HEK293 (cell line): ENCODE data around the gene SMC1B.
"Not testable (repeated sequence)": the region's sequence is repeated elsewhere in the genome, so short reads cannot be mapped to it uniquely, and the experiment has no call there.

Source experiments
- CTCF ChIA-PET: fragments of 350-600 bp; formaldehyde crosslinking; extraction: SDS; loops from one replicate; lab custom pipeline; 2021; ENCODE audit warnings: antibody characterized with exemption; lab: Yijun Ruan, JAX
- POLR2A ChIA-PET: fragments of 300-600 bp; formaldehyde crosslinking; extraction: SDS; loops from one replicate; lab custom pipeline; 2020; ENCODE audit warnings: antibody characterized with exemption, inconsistent platforms; lab: Yijun Ruan, JAX
- H3K27ac ChIP-seq: fragments of 200-500 bp; sonication (Bioruptor generic); 2 replicates; pipeline ENCODE4 v1.5.1; 2014; ENCODE audit warnings: low read depth, low read length, control low read depth, inconsistent platforms; ENCODE audit errors: extremely low read depth
- H3K36me3 ChIP-seq, 2 experiments: fragments of 200-500 bp in 1 of 2; sonication (Bioruptor generic) in 1 of 2; 1 replicate in 1 of 2; 2 replicates in 1 of 2; pipeline ENCODE4 v1.5.1; 2014 to 2017; ENCODE audit warnings: inconsistent platforms in 2 of 2, low read length in 2 of 2; ENCODE audit not compliant: control insufficient read depth in 2 of 2, insufficient read depth in 1 of 2
- H3K4me1 ChIP-seq: fragments of 200-500 bp; sonication (Bioruptor generic); 2 replicates; pipeline ENCODE4 v1.5.1; 2014; ENCODE audit warnings: mild to moderate bottlenecking, low read length, inconsistent platforms; ENCODE audit not compliant: control insufficient read depth, insufficient read depth
- H3K4me3 ChIP-seq: 2 replicates; pipeline ENCODE4 v1.5.1; 2011; ENCODE audit warnings: low read depth, mild to moderate bottlenecking, control low read depth, low read length, moderate library complexity
- H3K9me3 ChIP-seq: fragments of 200-500 bp; sonication (Bioruptor generic); 2 replicates; pipeline ENCODE4 v1.5.1; 2014; ENCODE audit warnings: low read depth, low read length, inconsistent platforms; ENCODE audit not compliant: control insufficient read depth, insufficient read depth
- KLF7 ChIP-seq: fragments of 450-650 bp; formaldehyde crosslinking; IDR thresholded peaks from 2 replicates; pipeline ENCODE4 v1.5.1; 2016; ENCODE audit warnings: missing biosample characterization, missing genetic modification characterization, borderline replicate concordance
- MZF1 ChIP-seq: fragments of 450-650 bp; formaldehyde crosslinking; IDR thresholded peaks from 2 replicates; pipeline ENCODE4 v1.5.1; 2017; ENCODE audit warnings: missing biosample characterization, missing genetic modification characterization, borderline replicate concordance
- PATZ1 ChIP-seq: fragments of 450-650 bp; formaldehyde crosslinking; IDR thresholded peaks from 2 replicates; pipeline ENCODE4 v1.5.1; 2016; ENCODE audit warnings: missing biosample characterization, missing genetic modification characterization
- ZBTB7A ChIP-seq: fragments of 450-650 bp; formaldehyde crosslinking; IDR thresholded peaks from 2 replicates; pipeline ENCODE4 v1.5.1; 2016; ENCODE audit warnings: low read depth, missing biosample characterization, missing genetic modification characterization
- ZIC2 ChIP-seq: fragments of 450-650 bp; formaldehyde crosslinking; IDR thresholded peaks from 2 replicates; pipeline ENCODE4 v1.5.1; 2016; ENCODE audit warnings: missing biosample characterization, missing genetic modification characterization
- ZNF112 ChIP-seq: fragments of 450-650 bp; formaldehyde crosslinking; IDR thresholded peaks from 2 replicates; pipeline ENCODE4 v1.5.0; 2017; ENCODE audit warnings: missing biosample characterization, missing genetic modification characterization
- ZNF133 ChIP-seq: fragments of 450-650 bp; formaldehyde crosslinking; IDR thresholded peaks from 2 replicates; pipeline ENCODE4 v1.5.1; 2016; ENCODE audit warnings: missing biosample characterization, missing genetic modification characterization
- ZNF169 ChIP-seq: fragments of 450-650 bp; formaldehyde crosslinking; IDR thresholded peaks from 2 replicates; pipeline ENCODE4 v1.5.1; 2016; ENCODE audit warnings: missing biosample characterization, missing genetic modification characterization
- ZNF223 ChIP-seq: fragments of 450-650 bp; formaldehyde crosslinking; IDR thresholded peaks from 2 replicates; pipeline ENCODE4 v1.5.1; 2016; ENCODE audit warnings: missing biosample characterization, missing genetic modification characterization
- ZNF341 ChIP-seq: fragments of 450-650 bp; formaldehyde crosslinking; IDR thresholded peaks from 2 replicates; pipeline ENCODE4; 2016; ENCODE audit warnings: low read depth, missing biosample characterization, missing genetic modification characterization
- ZNF354C ChIP-seq: fragments of 450-650 bp; formaldehyde crosslinking; IDR thresholded peaks from 2 replicates; pipeline ENCODE4 v1.5.1; 2016; ENCODE audit warnings: missing biosample characterization, missing genetic modification characterization, low read depth, borderline replicate concordance
- ZNF394 ChIP-seq: fragments of 450-650 bp; formaldehyde crosslinking; IDR thresholded peaks from 2 replicates; pipeline ENCODE4 v1.5.1; 2016; ENCODE audit warnings: missing biosample characterization, missing genetic modification characterization, mild to moderate bottlenecking, moderate library complexity, borderline replicate concordance
- ZNF518A ChIP-seq: fragments of 450-650 bp; formaldehyde crosslinking; conservative IDR thresholded peaks from 2 replicates; pipeline ENCODE4 v1.5.1; 2016; ENCODE audit warnings: low read depth, missing biosample characterization, missing genetic modification characterization
- ZNF560 ChIP-seq: fragments of 450-650 bp; formaldehyde crosslinking; IDR thresholded peaks from 2 replicates; pipeline ENCODE4 v1.5.1; 2017; ENCODE audit warnings: missing biosample characterization, missing genetic modification characterization, borderline replicate concordance
- ZNF677 ChIP-seq: fragments of 450-650 bp; IDR thresholded peaks from 2 replicates; pipeline ENCODE4 v1.5.0; 2018; ENCODE audit warnings: missing biosample characterization, mild to moderate bottlenecking, missing genetic modification characterization, moderate library complexity
- ZNF776 ChIP-seq: fragments of 450-650 bp; formaldehyde crosslinking; IDR thresholded peaks from 2 replicates; pipeline ENCODE4 v1.5.0; 2017; ENCODE audit warnings: missing biosample characterization, missing genetic modification characterization, borderline replicate concordance
- ZNF791 ChIP-seq: fragments of 450-650 bp; formaldehyde crosslinking; IDR thresholded peaks from 2 replicates; pipeline ENCODE4 v1.5.1; 2016; ENCODE audit warnings: missing biosample characterization, missing genetic modification characterization
- ZSCAN23 ChIP-seq: fragments of 450-650 bp; formaldehyde crosslinking; IDR thresholded peaks from 2 replicates; pipeline ENCODE4 v1.5.1; 2016; ENCODE audit warnings: missing biosample characterization, missing genetic modification characterization

The SMC1B gene

GRCh38 chr22:45330548-45330947 is 82.9 kb downstream of the SMC1B start (continued):
- TF ChIP-seq PATZ1 (tag by site-specific recombination) (no peak), ZNF776 (tag by site-specific recombination) (no peak), MZF1 (tag by site-specific recombination) (no peak), ZNF169 (no peak), ZNF133 (tag by site-specific recombination) (no peak)

GRCh38 chr22:45329530-45329936 is 83.9 kb downstream of the SMC1B start:
- no peaks in the 10 kb centered on the region for H3K4me1 ChIP-seq
- POLR2A ChIA-PET = no interaction called here
- no peak overlapping the region for H3K27ac ChIP-seq
- H3K36me3 ChIP-seq = peaks cover 24 to 88% of the 10 kb centered on the region in 2 experiments
- TF ChIP-seq ZNF112 (tag by site-specific recombination) (no peak), ZNF341 (tag by site-specific recombination) (0 out of 2 replicates have a peak, but pooled peaks have one; percentile 35), ZNF394 (no peak), ZSCAN23 (tag by site-specific recombination) (no peak)
- TF ChIP-seq, all 188 proteins: peak for 1
- no peak overlapping the region for H3K4me3 ChIP-seq
- CTCF ChIA-PET = no interaction called here
- no peaks in the 10 kb centered on the region for H3K9me3 ChIP-seq

GRCh38 chr22:45328822-45329529 is 84.4 kb downstream of the SMC1B start:
- Histone ChIP-seq H3K36me3 (peaks cover 23 to 88% of the 10 kb centered on the region in 2 experiments), H3K9me3 (no peaks in the 10 kb centered on the region), H3K27ac (no peak overlapping the region), H3K4me3 (no peak overlapping the region), H3K4me1 (no peaks in the 10 kb centered on the region)
- no peak for TF ChIP-seq ZBTB7A (tag by site-specific recombination)
- no peak for TF ChIP-seq ZNF354C (tag by site-specific recombination)
- no peak for TF ChIP-seq ZNF112 (tag by site-specific recombination)
- no peak for TF ChIP-seq ZIC2 (tag by site-specific recombination)
- no peak for TF ChIP-seq ZNF223
- no peak for TF ChIP-seq KLF7 (tag by site-specific recombination)
- TF ChIP-seq ZNF518A (tag by site-specific recombination) = no peak
- no peak for TF ChIP-seq ZNF791 (tag by site-specific recombination)
- TF ChIP-seq ZNF560 (tag by site-specific recombination) = no peak
- no peak for TF ChIP-seq ZNF677 (tag by site-specific recombination)
- ChIA-PET CTCF (no interaction called here), POLR2A (no interaction called here)

GRCh38 chr22:45328261-45328660 is 85.1 kb downstream of the SMC1B start:
- CTCF ChIA-PET, H3K4me1 ChIP-seq, H3K4me3 ChIP-seq, H3K27ac ChIP-seq, POLR2A ChIA-PET, H3K9me3 ChIP-seq: not testable (repeated sequence)
- peaks cover 17 to 90% of the 10 kb centered on the region in 2 experiments for H3K36me3 ChIP-seq
